Esophagus muscularis mucosa (tissue), 3 donors: Measurements from ENCODE around the gene UBL3.

Source experiments
- CTCF ChIP-seq, 3 experiments: fragments of 200-600 bp in 2 of 3; fragments of 450-650 bp in 1 of 3; sonication (generic) in 2 of 3; IDR thresholded peaks; one replicate each; pipeline ENCODE4 v1.5.1; 2017 to 2019; ENCODE audit warnings: antibody characterized with exemption in 3 of 3, mild to moderate bottlenecking in 2 of 3, moderate library complexity in 1 of 3
- POLR2AphosphoS5 ChIP-seq, 2 donors: sonication (generic); formaldehyde crosslinking; IDR thresholded peaks; one replicate each; pipeline ENCODE4 v1.6.1; 2017; ENCODE audit warnings: antibody characterized with exemption in 2 of 2

GRCh38 chr13:29754473-29754806 lies 96.0 kb downstream of the UBL3 start:
- TF ChIP-seq CTCF (IDR thresholded peaks at IDR 0.05) (no peak), POLR2AphosphoS5 (IDR thresholded peaks at IDR 0.05) (no peak)
